ENCODE results near the gene TOMM20. TPM values are rescaled to one million over a fixed set of nuclear protein-coding genes. Genes with fewer than 3 reads are reported as not detected.

TOMM20 gene
- total and polyA plus RNA-seq, 8 donors, result 71.6 to 197 (median 184) TPM

- no peak for TF ChIP-seq CTCF (IDR thresholded peaks at IDR 0.05)
- H3K27me3 ChIP-seq, result no peaks in the 10 kb centered on the region
- intact Hi-C loops (cut with DNase I), result no loop called here
- H3K27ac ChIP-seq, result no peak overlapping the region
- peaks cover 0 to 9% of the 10 kb centered on the region in 2 donors for H3K4me1 ChIP-seq
- H3K4me3 ChIP-seq, result no peak overlapping the region
- no peak for DNase-seq
- H3K9me3 ChIP-seq, result no peaks in the 10 kb centered on the region
- ATAC-seq, result no peak
- H3K36me3 ChIP-seq, result peaks cover 0 to 31% of the 10 kb centered on the region in 2 donors
These were observed 23.3 kb downstream of the TOMM20 start for GRCh38 chr1:235105051-235106043.

GRCh38 chr1:235102993-235103411 is 25.6 kb downstream of the TOMM20 start:
- no peak overlapping the region for H3K27ac ChIP-seq
- intact Hi-C loops (cut with DNase I), result no loop called here
- ATAC-seq (no peak), DNase-seq (no peak)
- no peak for TF ChIP-seq CTCF (IDR thresholded peaks at IDR 0.05)
- peaks cover 0 to 9% of the 10 kb centered on the region in 2 donors for H3K4me1 ChIP-seq
- no peak overlapping the region for H3K4me3 ChIP-seq
- no peaks in the 10 kb centered on the region for H3K27me3 ChIP-seq
- peaks cover 0 to 8% of the 10 kb centered on the region in 2 donors for H3K36me3 ChIP-seq
- H3K9me3 ChIP-seq, result no peaks in the 10 kb centered on the region

GRCh38 chr1:235102259-235102582 is 26.4 kb downstream of the TOMM20 start:
- Histone ChIP-seq H3K36me3 (peaks cover 0 to under 1% of the 10 kb centered on the region in 2 donors), H3K9me3 (no peaks in the 10 kb centered on the region), H3K4me1 (peaks cover 0 to 9% of the 10 kb centered on the region in 2 donors), H3K27ac (no peak overlapping the region), H3K4me3 (no peak overlapping the region), H3K27me3 (no peaks in the 10 kb centered on the region)
- ATAC-seq (no peak), DNase-seq (no peak)
- no peak for TF ChIP-seq CTCF (IDR thresholded peaks at IDR 0.05)
- intact Hi-C loops (cut with DNase I), result no loop called here

DNA sequence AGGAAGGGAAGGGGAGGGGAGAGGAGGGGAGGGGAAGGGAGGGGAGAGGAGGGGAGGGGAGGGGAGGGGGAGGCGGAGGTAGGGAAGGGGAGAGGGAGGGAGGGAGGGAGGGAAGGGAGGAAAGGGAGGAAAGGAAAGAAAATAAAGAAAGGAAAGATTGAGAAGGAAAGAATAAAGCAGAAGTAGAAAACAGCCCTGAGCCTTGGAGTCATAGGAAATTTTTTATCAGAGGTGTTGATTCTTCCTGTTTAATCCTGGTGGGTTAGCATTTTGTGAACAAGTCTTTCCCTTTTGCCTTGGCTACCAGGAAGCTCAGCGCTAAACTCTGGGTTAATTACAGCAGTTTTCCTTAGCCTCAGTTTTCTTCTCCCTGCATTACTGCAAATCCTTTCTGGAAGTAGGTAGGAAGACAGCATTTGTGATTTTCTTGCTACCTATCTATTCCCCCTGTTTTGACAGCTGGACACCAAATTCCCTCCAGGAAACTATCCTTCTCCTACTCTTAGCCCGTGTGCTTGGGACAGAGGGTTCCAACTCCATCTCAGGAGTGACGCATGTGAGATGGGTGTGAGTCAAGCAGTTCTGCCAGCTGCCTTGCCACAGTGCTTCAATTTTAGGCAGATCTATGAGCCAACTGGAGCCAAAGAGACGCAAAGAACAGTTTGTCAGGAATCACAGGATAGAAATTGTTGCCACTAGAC is 26.9 kb downstream of the TOMM20 start:
- H3K27ac ChIP-seq, result no peak overlapping the region
- H3K4me3 ChIP-seq, result no peak overlapping the region
- no peaks in the 10 kb centered on the region for H3K9me3 ChIP-seq
- TF ChIP-seq CTCF (IDR thresholded peaks at IDR 0.05), result no peak
- H3K27me3 ChIP-seq, result no peaks in the 10 kb centered on the region
- DNase-seq (no peak), ATAC-seq (no peak)
- intact Hi-C loops (cut with DNase I), result no loop called here
- no peaks in the 10 kb centered on the region for H3K36me3 ChIP-seq
- H3K4me1 ChIP-seq, result peaks cover 0 to 9% of the 10 kb centered on the region in 2 donors

- DNase-seq, result no peak
- intact Hi-C loops (cut with DNase I), result no loop called here
- no peaks in the 10 kb centered on the region for H3K9me3 ChIP-seq
- H3K4me3 ChIP-seq, result no peak overlapping the region
- no peaks in the 10 kb centered on the region for H3K27me3 ChIP-seq
- H3K36me3 ChIP-seq, result no peaks in the 10 kb centered on the region
- TF ChIP-seq CTCF (IDR thresholded peaks at IDR 0.05), result no peak
- ATAC-seq, result no peak
- peaks cover 0 to 9% of the 10 kb centered on the region in 2 donors for H3K4me1 ChIP-seq
- H3K27ac ChIP-seq, result no peak overlapping the region
These were observed 28.4 kb downstream of the TOMM20 start for GRCh38 chr1:235100194-235100772.

All from left lung (tissue), 10 donors.